ENCODE measurements around the gene C3.
"Not testable (repeated sequence)": the region's sequence is repeated elsewhere in the genome, so short reads cannot be mapped to it uniquely, and the experiment has no call there.

The C3 gene

DNA sequence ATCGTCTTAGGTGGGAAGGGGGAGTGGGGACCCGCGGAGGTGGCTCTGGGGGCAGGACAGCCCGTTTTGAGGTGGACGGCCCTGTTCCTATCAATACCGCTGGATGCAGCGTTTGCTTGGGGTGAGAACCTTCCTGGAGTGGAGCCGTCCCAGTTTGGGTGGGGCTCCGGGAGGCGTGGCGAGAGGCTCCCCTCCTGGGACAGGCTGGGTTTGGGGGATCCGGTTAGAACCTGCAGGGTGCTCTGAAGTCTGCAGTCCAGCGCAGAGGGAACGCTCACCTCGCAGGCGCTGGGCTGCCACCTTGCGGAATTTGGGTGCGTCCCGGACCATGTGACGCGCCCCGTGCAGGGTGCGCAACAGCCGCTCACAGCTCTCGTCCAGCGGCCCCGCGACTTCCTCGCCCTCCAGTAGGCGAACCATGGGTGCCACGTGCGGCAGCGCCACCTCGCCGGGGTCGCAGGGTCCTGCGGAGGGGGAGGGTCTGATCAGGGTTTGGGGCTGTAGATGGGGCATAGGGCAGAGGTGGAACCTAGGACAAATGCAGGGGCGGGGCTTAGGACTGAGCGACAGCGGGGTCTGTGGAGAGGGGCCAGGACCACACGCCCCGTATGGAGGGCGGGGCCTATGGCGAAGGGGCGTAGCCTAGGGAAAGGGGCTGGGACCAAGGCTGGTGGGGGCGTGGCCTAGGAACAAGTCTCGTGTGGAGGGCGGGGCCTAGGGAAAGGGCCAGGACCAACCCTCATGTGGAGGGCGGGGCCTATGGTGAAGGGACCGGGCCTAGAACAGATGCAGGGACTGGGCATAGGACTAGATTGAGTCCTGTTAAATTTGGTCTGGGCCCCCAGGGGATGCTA is 33.0 kb upstream of the C3 start:
- DNase-seq (ENCODE audit: low read depth), result no peak
- peak; percentile 40 for TF ChIP-seq CTCF (IDR thresholded peaks at IDR 0.05; ENCODE audit: control insufficient read depth, insufficient read depth, low read depth, low read length, missing control alignments)
- H3K4me3 ChIP-seq (ENCODE audit: control insufficient read depth, low read depth, low read length), result peak overlapping the region; percentile 35

DNA sequence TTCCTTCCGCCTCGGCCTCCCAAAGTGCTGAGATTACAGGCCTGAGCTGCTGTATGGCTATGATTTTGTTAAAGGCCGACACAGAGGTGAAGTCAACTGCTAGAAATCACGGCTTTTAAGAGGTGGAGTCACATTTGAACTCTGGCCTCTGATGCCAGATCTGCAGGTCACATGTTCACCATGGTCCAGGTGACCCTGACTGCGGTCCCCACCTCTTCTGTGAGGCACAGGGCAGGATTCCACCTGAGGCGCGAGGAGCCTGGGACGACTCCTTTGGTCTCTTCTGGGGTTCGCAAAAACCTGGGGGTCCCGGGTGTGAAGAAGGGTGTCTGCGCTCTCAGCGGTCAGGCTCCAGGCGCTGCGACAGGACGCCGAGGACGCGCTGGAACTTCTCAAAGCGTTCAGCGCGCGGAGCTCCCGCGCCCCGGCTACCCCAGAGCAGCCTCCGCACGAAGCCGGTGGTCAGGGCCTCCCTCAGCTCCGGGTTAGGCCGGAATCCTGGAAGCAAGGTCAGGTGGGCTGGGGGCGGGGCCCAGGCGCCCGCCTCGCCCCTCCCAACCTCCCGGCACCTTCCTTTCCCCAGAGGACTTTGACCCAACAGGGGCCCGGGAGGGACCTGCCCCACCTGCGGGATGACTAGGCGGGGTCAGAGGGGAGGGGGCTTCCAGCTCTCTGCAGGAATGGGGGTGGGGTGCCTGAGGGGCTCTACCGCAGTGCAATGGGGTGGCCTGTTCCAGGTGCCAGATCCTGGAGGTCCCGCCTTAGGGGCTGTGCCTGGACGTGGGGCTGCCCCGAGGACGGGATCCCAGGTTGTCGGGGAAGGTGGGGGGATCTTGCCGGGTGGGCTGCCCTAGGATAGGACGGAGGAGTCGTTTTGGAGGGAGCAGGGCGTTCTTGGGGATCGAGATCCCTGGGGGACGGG is 32.1 kb upstream of the C3 start:
- no peak for TF ChIP-seq CTCF (IDR thresholded peaks at IDR 0.05; ENCODE audit: control insufficient read depth, insufficient read depth, low read depth, low read length, missing control alignments)
- no peak for DNase-seq (ENCODE audit: low read depth)
- H3K4me3 ChIP-seq (ENCODE audit: control insufficient read depth, low read depth, low read length), result peak overlapping the region; percentile 35; the same call in 1 of the 2 replicates

DNA sequence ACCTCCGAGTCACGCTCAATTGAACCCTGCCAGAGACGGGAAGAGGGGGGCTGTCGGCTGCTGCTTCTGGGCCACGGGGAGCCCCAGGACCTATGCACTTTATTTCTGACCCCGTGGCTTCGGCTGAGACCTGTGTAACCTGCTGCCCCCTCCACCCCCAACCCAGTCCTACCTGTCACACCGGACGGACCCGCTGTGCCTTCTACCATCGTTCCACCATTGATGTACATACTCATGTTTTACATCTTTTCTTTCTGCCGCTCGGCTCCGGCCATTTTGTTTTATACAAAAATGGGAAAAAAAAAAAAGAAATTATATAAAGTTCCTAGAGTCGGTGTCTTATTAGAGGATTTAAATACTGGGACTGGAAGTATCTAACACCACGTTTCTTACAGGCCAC is 30.7 kb upstream of the C3 start:
- DNase-seq (ENCODE audit: low read depth), result no peak
- TF ChIP-seq CTCF (IDR thresholded peaks at IDR 0.05; ENCODE audit: control insufficient read depth, insufficient read depth, low read depth, low read length, missing control alignments), result no peak
- H3K4me3 ChIP-seq (ENCODE audit: control insufficient read depth, low read depth, low read length), result no peak overlapping the region

DNA sequence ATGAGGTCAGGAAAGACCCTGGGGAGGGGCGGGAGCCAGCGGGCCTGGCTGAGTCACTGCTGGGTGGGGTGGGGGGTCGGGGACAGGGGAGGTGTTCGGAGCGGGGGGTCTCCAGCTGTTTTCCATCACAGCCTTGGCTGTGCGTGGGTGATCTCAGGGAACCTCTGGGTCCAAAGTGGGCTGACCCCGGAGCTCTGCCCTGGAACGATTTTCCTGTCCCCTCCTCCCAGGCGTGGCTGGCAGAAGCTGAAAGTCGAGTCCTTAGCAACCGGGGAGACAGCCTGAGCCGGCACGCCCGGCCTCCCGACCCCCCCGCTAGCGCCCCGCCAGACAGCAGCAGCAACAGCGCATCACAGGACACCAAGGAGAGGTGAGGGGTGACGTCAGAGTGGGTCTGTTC is 29.6 kb upstream of the C3 start:
- no peak overlapping the region for H3K4me3 ChIP-seq (ENCODE audit: control insufficient read depth, low read depth, low read length)
- TF ChIP-seq CTCF (IDR thresholded peaks at IDR 0.05; ENCODE audit: control insufficient read depth, insufficient read depth, low read depth, low read length, missing control alignments), result no peak
- DNase-seq (ENCODE audit: low read depth), result no peak

- not testable (repeated sequence) for DNase-seq (ENCODE audit: low read depth); H3K4me3 ChIP-seq (ENCODE audit: control insufficient read depth, low read depth, low read length)
These were observed 28.1 kb upstream of the C3 start for GRCh38 chr19:6748543-6748942.

- H3K4me3 ChIP-seq (ENCODE audit: control insufficient read depth, low read depth, low read length), result no peak overlapping the region
- DNase-seq (ENCODE audit: low read depth), result no peak
- no peak for TF ChIP-seq CTCF (IDR thresholded peaks at IDR 0.05; ENCODE audit: control insufficient read depth, insufficient read depth, low read depth, low read length, missing control alignments)
These were observed 25.5 kb upstream of the C3 start for GRCh38 chr19:6745965-6746364.
